HG02610 (cell line): ENCODE data around the gene RAB26.

ENCODE experiments used
- ATAC-seq: cut with Tn5 transposase; IDR thresholded peaks from one replicate; pipeline ENCODE4 v1.9.1; 2021; ENCODE audit warnings: mild to moderate bottlenecking, moderate library complexity; ENCODE audit not compliant: unreplicated experiment

RAB26 gene

DNA sequence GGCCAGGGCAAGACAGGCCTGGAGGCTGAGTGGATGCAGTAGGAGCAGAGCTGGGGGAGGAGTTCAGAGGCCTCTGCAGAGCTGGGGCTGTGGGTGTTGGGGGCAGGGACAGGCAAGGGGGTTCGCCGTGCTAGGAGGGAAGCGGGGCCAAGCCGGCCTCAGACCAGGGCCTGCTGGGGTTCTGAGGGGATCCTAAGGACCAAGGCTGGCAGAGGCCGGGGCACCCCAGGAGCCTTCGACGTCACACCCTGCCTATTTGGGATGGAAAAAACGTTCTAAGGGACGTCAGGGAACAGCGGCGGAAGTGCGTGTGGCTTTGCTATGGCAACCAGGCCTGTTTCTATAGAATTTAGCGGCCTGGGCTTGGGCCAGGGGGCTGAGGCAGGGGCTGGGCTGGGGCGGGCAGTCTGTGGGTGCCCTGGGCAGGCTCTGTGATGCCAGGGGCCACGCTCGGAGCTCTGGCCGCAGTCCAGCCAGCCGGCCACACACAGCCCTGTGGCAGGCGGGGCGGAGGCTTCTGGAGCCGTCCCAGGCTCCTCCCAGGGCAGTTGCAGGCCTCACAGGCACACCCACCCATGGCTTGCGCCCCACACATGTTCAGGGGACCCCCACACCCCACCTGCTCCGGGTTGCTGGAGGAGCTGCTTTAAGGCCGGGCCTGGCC, 10.9 kb downstream of the RAB26 start:
- ATAC-seq = no peak

DNA sequence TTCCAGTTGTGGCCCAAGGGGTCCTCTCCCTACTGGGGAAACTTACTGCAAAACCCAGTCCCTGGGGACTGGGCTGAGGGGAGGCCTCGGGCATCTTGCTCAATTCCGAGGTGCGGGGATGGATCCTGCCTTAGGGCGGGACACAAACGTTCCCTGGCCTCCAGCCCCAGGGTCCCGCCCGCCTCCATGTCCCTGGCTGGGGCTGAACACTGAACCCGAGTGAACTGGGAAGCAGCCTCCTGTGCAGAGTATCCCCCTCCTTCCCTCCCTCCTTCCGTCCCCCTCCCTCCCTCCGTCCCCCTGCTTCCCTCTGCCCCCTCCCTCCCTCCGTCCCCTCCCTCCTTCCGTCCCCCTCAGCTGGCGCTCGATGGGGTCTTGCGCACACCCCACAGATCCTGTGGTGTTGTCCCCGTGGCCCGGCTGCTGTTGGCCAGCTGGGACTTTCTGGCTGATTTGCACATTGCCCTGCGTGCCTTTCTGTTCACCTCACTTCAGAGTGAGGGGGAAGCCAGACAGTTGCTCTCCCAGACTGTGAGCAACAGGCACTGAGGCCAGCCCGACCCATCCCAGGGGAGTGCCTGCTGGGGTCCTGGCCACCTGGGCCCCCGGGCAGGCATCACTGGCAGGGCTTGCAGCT, 12.6 kb downstream of the RAB26 start:
- no peak for ATAC-seq

DNA sequence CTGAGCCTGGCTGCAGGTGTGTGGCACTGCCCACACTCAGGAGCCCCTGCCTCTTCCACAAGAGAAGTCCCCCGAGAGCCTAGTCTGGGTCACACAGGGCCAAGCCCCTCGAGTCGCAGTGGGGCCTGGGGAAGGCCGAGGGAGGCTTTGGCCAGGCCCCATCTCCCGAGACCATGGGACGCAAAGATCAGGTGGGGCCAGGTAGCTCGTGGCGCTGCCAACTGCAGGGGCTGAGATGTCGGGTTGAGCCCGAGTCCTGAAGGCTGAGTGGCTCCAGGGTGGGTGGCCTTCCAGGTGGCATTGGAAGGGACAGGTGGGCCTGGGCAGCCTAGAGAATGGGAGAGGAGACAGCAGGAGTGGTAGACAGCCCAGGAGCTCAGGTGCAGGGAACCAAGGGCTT, 13.5 kb downstream of the RAB26 start:
- no peak for ATAC-seq

DNA sequence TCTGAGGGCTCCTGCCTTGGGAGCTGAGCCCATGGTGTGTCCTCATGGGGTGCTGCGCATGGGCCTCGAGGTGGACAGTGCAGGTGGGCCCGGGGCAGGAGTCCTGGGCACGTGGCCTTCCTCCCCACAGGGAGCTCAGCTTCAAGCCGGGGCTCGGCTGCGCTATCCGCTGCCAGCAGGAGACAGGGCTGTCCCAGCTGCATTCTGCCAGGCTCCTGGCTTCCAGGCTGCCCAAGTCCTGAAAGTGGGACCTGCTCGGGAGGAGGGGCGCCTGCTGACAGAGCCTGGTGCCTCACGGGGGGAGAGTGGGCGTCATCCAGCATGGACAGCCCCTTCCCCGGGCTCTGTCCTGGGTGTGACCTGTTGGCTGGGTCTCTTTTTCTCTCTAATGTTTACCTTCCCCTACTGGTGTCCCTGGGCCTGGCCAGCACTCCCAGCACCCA, 14.3 kb downstream of the RAB26 start:
- ATAC-seq = no peak

DNA sequence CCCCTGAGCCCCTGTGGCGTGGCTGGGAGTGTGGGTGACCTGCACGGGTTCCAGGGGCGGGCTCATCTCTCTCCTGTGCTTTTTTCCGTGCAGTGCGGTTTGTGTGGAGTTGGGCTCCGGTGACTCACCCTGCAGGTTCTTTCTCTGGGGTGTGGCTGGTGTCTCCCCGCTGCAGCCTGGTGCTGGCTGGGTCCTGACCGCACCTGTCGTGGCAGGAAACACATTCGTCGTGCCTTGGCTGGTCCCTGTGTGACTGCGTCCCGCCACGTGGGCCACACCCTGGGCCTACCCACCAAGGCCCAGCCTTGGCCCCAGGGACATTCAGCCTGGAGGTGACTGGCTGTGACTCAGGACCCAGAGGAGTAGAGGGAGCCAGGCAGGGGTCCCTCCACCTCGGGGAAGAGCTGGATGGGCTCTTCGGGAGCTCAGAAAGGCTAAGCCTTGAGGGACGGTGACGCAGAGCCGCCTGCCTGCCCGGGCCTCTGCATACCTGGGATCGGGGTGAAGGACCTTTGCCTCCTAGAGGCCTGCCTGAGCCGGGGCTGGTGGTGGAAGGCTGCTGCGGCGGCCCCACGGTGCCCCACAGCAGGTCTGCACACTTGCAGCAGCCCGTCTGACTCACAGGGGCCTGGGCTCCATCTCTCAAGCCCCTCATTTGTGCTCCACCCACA, 14.9 kb downstream of the RAB26 start:
- ATAC-seq = no peak

DNA sequence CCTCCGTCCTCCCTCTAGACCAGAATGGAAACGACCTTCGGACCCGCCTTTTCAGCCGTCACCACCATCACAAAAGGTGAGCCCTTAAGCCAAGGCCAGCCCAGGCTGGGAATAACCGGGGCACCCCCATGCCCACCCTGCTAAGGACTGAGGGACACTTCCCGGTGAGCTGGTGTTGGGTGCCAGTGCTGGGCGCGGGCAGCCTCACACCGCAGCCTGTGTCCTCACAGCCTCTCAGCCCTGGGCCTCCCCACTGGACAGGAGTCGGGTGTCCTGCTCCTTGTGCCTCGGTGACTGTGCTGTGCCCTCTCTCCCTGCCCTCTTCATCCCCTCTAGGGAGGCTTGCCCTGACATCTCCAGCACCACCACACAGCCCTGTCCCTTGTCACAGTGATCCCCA, 17.4 kb downstream of the RAB26 start:
- no peak for ATAC-seq

DNA sequence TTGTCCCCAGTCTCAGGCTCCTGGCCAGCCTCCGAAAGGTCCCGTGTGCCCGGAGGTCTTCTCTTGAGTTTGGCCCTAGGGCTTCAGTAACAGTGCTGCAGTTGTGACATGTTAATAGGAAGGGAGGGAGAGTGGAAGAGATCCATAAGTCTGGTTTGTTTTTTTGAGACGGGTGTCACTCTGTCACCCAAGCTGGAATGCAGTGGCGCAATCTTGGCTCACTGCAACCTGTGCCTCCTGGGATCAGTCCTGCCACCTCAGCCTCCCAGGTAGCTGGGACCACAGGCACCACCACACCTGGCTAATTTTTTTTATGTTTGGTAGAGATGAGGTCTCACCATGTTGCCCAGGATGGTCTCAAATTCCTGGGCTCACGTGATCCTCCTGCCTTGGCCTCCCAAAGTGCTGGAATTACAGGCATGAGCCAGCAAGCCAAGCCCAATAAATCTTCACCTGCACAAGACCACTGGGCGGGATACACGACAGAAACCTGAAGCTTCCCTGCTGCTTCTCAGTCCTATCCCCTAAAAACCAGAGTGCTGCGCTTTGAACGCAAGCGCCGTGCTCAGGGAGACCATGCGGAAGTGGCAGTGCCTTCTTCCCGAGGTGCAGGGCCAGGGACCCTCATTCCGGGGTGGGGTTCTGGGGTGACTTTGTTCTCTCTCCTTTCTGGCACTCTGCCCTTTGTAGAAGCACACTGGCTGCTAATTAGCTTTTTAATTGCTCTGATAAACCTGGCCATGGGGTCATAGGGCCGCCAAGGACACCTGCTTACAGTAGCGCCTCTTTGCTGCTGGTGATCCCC, 18.0 kb downstream of the RAB26 start:
- ATAC-seq = no peak

DNA sequence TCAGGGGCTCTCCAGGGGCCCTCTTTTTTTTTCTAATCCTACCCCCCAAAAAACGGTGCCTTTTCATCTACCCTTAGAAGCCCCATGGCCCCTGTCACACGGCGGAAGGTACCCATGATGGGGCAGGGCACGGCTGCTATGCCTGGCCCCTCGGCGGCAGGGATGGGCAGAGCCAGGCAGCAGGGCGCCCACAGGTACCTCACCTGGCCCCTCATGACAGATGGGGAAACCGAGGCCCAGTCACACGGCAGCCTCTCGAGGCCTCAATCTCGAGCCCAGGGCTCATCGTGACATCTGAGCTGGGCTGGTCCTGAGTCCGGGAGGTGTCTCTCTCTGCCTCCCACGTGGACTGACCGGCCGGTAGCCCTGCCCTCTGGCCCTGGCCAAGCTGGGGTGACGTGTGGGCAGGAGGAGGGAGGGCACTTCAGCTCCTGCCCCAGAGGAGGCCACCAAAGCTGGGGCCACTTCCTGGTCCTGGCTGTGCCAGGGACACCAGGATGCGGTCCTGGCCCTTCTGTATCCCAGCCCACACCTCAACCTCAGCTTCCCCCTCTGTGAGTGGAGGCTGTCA, 18.7 kb downstream of the RAB26 start:
- no peak for ATAC-seq

DNA sequence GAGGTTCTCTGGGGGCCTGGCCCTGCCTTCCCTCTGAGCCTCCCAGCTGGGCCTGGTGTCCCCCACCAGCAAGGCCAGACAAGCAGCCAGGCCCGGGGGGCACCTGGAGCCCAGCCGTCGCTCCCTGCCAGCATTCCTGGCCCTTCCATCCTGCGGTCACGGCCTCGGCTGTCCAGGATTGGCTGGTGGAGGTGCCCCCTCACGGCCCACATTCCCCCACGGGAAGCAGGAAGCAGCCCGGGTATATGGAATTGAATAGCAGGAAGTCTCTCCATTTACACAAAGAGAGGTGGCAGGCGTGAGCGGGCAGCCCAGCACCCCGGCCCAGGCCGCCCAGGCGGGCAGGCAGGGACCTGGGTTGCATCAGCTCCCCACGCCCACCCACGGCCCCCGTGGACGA, 21.7 kb downstream of the RAB26 start:
- no peak for ATAC-seq

DNA sequence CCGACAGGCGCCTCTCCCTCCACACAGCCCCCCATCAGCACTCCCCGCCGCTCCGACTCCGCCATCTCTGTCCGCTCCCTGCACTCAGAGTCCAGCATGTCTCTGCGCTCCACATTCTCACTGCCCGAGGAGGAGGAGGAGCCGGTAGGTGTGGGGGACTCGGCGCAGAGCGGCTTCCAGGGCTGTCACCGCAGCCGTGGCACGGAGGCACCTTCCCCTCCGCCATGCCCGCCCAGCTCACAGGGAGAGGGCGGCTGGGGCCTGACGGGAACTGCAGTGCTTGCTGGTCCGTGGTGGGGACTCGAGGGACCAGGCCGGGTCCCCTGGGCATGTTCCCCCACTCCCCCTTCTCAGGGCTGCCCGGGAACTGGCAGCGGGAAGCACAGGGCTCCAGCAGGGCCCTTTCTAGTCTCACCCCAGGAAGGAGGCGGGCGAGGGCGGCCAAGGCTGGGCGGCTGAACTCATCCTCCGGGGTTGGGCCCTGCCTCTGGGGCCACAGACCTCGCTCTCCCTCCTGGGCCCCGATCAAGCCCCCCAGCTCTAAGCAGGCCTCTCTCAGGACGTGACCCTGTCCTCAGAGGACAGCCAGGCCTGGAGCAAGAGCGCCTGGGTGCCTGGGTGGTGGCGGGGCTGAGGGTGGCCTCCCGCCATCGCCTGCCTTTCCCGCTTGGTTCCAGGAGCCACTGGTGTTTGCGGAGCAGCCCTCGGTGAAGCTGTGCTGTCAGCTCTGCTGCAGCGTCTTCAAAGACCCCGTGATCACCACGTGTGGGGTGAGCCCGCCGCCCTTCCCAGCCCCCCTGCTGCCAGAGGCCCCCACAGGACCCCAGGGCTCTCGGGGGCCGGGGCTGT, 22.4 kb downstream of the RAB26 start:
- no peak for ATAC-seq

DNA sequence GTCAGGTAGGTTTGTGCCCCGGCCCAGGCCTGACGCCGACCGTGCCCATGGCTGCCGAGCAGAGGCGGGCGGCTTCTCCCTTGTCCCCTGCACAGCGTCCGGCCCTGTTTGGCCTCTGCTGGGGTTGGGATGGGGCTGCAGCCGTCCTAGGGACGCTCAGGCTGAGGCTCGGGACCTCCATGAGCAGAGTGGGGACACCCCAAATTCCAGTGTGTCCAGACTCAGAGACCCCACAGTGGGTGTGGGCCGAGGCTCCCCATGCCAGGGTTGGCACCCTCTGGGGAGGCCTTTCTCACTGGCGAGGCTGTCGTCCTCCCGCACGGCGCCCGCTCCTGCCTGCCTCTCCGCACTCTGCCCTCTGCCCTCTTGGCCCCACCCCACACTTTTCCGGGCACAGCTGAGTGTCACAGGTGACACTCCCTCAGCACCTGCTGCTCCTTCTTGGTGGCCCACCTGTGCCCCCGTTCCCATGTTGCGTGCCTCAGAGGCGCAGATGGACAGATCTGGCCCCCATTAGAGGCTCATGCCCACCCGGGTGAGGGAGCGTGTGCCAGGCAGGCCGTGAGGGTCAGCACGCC, 23.3 kb downstream of the RAB26 start:
- ATAC-seq = no peak

DNA sequence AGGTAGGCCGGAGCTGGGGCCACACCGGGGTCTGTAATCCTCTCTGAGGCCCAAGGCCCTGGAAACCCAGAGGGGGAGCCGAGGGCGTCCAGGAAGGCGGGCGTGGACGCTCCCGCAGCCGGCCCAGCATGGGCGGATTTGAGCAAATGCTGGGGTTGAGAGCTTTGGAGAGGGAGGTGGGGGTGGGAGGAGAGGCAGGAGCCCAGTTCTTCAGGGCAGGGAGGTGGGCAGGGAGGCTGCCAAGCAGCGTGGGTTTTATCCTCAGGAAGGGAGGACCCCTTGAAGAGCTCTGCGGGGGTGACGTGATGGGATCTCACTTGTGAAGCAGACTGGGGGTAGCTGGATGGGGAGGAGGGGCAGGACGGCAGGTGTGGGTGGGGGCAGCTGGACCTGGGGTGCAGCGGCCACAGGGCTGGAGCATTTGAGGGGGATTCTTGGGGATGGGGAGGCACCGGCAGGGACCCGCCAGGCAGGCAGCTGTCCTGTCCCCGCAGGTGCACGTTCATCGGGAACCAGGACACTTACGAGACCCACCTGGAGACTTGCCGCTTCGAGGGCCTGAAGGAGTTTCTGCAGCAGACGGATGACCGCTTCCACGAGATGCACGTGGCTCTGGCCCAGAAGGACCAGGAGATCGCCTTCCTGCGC, 24.4 kb downstream of the RAB26 start:
- no peak for ATAC-seq

DNA sequence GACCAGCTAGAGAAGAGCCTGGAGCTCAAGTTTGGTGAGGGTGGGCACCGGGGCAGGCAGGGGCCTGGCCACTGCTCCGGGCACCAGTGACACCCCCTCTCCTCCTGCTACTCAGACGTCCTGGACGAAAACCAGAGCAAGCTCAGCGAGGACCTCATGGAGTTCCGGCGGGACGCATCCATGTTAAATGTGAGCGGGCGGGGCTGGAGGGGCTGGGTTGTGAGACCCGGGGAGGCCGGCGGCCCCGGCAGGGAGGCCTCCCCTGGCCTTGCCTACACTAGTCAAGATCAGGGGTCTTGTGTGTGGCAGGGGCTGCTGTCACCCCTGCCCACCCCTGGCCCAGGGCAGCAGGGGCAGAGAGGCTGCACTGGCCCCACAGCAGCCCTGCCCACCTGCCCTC, 24.9 kb downstream of the RAB26 start:
- ATAC-seq = no peak

DNA sequence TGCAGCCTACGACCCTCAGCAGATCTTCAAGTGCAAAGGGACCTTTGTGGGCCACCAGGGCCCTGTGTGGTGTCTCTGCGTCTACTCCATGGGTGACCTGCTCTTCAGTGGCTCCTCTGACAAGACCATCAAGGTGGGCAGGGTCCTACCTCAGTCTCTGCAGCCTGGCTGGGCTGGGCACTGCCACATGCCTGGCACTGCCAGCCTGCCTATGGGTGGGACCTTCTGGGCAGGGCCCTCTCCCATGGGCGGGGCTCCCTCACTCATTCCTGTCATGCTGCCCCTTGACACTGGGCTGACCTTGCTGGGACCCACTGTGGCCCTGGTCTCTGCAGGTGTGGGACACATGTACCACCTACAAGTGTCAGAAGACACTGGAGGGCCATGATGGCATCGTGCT, 25.5 kb downstream of the RAB26 start:
- ATAC-seq = no peak

DNA sequence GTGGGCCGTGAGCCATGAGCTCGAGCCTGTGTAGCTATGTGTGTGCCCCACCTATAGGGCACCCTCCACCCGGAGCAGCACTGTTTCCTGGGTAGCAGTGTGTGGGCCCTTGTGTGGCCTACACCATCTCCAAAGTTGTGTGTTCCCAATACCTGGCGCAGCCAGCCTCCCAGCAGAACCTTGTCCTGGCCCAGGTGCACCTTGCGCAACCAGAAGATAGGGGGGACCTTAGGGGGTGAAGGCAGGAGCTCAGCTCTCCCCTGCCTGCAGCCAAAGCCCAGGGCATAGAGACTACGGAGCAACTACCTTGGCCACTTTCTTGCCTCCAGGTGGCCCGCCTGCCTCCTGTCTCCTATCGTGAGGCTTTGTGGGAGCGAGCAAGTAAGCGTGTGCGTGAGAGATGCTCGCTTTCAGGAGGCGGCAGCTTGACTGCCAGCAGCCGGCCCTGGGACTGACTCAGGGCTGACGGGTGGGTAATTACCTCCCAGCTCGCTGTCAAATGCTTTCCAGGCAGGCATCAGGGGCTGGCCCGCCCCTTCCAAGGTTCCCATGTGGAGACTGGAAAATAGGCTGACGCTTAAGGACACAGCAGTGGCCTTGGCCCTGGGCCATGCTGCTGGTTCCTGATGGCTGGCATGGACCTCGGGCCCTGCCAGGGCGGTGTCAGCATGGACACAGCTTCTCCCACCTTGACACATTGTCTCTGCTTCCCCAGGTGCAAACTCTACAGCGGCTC, 26.1 kb downstream of the RAB26 start:
- ATAC-seq = no peak

DNA sequence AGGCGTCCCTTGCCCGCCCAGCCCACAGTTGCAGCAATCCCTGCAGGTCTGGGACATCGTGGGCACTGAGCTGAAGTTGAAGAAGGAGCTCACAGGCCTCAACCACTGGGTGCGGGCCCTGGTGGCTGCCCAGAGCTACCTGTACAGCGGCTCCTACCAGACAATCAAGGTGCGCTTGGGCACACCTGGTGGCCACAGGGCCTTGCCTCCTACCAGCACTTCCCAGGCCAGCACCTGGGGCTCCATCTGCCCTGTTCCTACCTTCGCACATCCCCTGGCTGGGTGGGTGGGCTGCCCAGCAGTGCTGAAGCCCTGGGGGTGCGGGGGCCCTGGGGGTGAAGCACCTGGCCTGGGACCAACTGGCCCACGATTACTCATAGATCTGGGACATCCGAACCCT, 27.0 kb downstream of the RAB26 start:
- no peak for ATAC-seq

DNA sequence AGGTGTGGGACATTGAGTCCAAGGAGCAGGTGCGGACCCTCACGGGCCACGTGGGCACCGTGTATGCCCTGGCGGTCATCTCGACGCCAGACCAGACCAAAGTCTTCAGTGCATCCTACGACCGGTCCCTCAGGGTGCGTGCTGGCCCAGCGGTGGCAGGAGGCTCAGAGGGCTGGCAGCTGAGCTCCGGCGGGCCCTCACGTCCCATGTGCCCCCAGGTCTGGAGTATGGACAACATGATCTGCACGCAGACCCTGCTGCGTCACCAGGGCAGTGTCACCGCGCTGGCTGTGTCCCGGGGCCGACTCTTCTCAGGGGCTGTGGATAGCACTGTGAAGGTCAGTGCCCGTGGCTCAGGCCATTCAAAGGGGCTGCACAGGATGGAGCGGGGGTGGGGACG, 27.6 kb downstream of the RAB26 start:
- ATAC-seq = no peak

DNA sequence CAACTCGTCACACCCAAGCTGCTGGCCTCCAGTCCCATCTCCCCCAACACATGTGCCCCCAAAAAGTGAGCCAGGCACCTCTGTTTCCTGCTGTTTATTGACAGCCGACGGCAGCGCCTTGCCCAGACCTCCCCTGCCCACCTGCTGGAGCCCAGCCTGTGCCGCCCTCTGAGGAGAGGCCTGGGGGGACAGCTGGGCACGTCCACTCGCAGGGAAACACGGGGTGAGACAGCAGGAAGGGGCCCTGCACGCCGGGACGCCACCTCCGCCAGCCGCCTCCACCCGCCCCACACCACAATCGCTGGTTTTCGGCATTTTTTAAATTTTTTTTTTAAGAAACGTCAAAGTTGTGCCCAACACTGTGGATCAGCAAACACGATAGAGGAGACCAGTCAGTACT, 28.7 kb downstream of the RAB26 start:
- no peak for ATAC-seq

DNA sequence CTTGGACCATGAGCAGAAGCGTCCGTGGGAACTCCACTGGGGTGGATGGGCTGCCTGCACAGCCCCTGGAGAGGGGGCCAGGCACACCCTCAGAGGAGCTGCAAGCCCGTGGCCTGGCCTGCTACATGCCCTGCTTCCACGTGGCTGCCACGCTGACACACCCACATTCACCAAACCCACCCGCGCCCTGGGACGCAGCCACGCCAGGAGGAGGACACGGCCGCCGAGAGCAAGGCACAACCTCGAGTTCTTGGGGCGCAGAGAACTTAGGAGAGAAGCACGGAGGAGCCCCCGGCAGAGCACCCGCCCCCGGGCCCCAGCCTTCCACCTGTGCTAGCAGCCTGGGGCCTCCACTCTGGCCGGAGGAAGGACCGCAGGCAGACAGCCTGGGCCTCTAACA, 29.1 kb downstream of the RAB26 start:
- no peak for ATAC-seq
